Activated CD4-positive, alpha-beta T cell treated with anti-CD3 and anti-CD28 coated beads, Interleukin-2, amount 50 U/mL, for 24 hours (primary cell): ENCODE measurements around the gene ZNF775.
"Not testable (repeated sequence)": the region's sequence is repeated elsewhere in the genome, so short reads cannot be mapped to it uniquely, and the experiment has no call there.

Experiments used
- DNase-seq, 2 donors: peaks; one replicate each; pipeline ENCODE4 v3.0.0-alpha.2; 2020; ENCODE audit warnings: low read depth in 1 of 2, low spot score in 1 of 2

The ZNF775 gene

DNA sequence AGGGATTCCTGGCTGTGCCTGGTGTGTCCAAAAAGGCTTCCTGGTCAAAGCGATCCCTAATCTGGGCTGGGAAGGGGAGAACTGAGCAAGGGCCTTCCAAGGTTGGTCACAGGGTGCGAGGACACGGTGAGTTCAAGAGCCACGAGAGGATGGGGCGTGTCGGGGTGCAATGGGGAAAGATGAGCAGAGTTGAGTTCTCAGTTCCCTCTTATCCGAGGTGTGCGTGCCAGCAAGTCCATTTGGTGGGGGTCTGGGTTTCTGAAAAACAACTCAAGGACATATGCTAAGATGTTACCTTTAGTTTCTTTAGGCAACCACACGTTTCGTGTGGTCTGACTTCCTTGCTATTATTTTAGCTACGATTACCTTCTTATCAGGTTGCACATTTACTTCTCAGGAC lies 1.3 kb downstream of the ZNF775 start:
- no peak for DNase-seq

GRCh38 chr7:150381096-150381495 lies 2.0 kb downstream of the ZNF775 start:
- no peak for DNase-seq

DNA sequence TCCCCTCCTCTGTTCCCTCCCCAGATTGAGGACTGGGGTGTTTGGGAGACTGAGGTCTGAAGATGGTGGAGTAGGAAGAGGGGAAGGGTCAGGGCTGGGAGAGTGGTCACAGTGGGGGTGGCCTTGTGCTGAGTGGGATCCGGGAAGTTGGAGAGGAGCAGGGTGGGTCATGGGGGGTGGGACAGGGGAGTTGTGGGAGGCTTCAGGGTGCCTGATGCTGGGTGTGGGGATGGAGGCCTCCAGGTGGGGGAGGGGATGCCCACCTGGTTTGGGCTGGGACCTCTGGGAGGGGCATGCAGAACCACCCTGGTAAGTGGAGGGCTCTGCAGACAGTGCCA lies 2.6 kb downstream of the ZNF775 start:
- DNase-seq = no peak

DNA sequence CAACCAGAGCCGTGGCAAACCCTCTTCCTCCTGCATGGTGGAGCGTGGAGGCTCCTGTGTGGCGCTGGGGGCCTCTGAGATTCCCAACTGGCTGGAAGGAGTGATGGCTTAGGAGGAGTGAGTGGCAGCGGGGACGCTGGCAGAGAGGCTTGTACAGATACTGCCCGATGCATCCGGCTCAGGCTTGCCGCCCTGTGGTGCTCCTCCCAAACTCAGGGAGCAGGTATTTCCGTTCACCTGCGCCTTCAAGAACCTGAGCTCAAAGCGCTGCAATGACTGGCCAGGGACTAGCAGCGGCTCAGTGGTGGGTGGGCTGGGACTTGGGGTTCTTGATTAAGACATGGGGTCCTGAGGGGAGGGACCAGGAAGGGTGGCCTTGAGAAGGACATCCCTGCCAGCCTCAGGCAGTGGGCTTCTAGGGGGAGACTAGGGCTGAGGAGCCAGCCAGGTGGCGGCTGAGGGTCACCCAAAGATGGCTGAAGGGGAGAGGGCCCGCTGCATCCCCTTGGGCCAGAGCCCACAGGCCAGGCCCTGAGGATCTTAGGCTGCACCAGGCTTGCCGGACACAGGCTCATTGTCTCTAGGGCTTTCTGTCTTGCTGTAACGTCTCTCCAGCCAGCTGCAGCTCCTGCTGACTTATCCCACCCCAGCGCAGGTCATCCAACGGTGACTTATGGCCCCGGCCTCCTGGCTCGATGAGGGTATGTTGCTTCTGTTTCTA lies 3.2 kb downstream of the ZNF775 start:
- no peak for DNase-seq

DNA sequence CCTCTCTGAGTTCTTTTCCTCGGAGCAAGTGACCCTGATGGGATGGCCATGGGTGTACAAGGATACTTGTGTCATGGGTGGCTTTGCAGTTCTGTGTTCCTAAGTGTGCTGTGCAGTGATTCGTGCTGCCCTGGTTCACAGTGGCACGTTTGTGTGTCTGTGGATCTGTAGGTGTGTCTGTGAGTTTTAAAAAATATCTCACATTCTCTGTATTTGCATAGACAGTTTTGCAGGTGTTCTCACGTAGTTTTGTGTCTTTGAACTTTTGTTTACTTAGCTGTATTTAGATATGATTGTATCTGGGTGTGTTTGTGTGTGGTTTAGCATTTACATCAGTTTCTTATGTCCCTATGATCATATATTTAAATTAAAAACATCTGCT lies 3.7 kb downstream of the ZNF775 start:
- DNase-seq = no peak

DNA sequence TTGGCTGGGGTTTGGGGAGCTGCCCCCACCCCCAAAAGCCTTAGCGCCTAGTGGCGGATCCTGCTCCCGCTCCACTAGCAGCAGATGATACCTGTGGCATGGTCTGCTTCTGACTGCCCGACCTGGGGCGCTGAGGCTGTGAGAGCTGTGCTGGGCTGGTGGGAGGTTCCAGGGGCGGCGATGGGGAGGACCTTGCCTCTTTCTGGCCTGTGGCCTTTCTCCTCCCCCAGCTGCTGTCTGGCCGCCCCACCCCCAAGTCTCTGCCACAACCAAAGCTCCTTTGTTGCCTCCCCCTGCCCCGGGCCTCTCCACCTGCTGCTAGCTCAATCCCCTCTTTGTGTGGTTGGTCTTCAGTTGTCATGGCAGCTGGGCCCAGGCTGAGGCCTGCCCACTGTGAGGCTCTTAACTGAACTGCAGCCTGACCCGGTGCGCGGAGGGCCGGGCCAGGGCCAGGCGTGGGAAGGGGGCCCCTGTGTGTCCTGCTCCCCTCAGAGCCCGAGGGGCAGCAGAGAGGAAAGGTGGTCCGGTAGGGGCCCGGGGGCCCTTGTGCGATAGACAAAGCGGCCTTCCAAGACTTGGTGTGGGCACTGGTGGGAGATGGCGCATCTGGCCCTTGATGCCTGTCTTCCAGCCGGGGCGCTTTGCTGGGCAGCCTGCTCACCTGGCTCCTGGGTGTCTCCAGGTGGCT lies 4.7 kb downstream of the ZNF775 start:
- no peak for DNase-seq

DNA sequence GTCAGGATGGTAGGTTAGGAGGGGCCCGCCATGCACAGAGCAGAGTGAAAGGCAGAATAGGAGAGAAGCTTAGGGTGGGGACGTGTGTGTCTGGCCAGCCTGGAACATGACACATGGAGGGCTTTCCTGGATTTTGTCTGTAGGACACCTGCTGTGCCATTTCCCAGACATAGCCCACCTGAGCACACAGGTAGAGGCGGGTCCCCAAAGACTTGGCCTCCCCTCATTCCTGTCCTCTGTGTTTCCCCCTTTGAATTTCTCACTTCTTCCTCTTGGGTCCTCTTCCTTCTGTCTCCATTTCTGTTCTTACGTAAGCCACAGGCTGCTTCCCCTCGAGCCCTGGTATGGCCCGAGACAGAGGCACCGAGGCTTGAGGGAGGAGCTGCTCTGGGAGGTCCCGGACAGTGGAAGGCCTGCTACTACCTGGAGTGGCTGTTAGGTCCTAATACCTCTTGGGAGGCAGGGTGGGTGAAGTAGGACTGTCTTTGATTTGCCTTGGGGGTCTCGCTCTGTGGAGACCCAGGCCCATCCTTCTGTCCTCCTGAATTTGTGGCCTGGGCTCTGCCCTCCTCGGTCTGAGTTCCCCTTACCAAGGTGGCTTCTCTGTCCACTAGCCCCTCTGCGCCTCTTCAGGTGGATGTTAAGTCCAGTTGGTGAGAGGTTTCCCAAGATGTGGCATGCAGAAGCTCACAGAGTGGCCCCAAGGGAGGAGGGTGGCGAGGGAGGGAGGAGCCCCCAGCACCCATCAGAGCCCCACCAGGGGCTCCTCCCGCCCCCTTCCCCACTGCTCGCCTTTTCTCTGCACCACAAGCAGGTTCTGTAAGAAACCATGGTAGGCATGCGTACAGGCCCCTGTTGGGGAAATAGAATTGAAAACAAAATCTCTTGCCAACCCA lies 5.5 kb downstream of the ZNF775 start:
- no peak for DNase-seq

GRCh38 chr7:150385302-150385723 lies 6.2 kb downstream of the ZNF775 start:
- DNase-seq = no peak

- DNase-seq = not testable (repeated sequence)
These were observed 6.8 kb downstream of the ZNF775 start for GRCh38 chr7:150385884-150386283.

DNA sequence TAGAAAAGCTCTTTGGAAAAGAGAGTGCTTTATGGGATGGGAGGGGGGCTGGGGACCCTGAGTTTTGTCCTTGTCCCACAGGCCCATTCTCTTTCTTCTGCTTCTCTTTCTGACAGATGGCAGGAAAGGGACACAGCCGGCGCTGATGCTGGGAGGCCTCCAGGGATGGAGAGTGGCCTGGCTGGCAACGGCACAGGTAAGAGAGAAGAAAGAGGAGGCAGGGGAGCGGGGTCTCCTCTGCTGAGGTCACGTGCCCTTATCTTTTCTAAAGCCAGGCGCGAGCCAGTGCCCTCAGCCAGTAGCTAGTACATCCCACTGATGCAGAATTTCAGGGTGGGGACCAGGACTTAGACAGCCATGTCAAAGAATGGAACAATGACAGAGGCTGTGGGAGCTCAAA lies 9.2 kb downstream of the ZNF775 start:
- no peak for DNase-seq

DNA sequence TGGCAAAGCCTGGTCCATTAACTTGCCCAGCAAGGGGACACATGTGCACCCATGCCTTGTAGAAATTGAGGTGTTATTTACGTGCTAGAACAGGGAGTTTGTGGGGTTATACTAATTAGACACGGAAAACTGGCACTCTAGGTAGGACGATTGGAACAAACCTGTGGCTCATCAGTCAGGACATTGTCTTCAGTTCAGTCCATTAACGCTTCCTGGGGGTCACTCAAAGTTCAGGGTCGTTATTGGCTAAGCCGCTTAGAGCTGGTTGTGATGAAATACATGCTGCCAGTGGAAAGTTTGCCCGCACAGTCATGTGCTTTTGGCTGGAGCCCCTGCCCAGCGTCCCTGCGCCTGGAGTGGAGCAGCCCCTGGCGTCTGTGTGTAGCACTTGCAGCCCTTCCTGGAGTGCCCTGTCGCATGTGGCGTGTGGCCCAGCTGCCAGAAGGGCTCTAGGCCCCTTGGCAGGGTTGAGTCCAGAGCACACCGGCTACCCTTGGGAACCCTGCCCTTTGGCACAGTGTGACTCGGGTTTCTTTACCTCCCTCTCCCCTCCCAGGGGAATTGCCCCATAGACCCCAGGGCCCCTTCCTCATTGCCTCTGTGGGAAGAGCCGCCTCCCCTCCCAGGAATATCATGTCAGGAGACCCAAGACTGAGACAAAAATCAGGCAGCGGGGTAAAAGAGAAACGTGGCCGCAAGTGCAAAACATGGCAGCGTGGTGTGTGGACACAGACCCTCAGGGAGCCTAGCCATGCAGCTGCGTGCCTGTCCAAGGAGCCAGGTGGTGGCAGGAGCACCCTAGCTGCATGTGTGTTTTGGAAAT lies 9.8 kb downstream of the ZNF775 start:
- no peak for DNase-seq

DNA sequence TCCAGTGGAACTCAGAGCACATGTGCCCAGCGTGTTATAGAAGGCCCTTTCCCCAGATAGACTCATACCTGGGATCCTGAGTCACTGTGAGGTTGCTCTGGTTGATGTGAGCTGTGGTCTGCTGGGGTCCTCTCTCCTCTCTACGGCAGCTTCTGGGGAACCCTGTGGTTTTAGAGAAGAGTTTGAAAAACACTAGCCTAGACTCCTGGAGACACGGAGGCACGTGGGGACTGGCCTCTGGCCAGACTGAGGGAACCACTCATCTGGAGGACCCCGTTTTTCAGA lies 10.3 kb downstream of the ZNF775 start:
- no peak for DNase-seq

DNA sequence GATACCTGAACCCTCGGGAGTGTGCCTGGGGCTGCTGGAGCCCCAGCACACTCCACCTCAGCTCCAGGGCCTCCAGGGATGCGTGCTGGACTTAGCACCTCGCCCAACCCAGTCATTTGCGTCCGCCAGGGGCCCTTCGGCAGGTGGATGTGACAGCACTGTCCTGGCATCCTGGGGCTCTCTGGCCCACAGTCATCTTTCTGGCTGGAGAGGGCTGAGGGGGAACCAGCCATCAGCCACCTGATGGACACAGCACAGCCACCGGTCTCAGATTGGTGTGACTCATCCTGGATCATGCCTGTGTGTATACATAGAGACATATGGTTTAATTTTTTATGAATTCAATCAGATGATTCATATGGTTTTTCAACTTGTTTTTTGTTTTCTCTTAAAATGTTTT lies 11.1 kb downstream of the ZNF775 start:
- no peak for DNase-seq

GRCh38 chr7:150393325-150393724 lies 14.2 kb downstream of the ZNF775 start:
- DNase-seq = no peak

DNA sequence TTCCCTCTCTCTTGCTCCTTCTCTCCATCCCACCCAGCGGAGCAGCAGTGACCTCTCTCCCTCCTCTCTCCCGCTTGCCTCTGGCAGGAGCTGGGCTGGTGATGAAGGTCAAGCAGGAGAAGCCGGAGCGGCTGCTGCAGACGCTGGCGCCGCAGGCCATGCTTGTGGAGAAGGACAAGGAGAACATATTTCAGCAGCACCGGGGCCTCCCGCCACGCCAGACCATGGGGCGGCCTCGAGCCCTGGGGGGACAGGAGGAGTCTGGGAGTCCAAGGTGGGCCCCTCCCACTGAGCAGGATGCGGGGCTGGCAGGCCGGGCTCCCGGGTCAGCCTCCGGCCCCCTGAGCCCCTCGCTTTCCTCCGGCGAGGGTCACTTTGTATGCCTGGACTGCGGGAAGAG lies 17.3 kb downstream of the ZNF775 start:
- DNase-seq = no peak

GRCh38 chr7:150396851-150397260 lies 17.7 kb downstream of the ZNF775 start:
- no peak for DNase-seq

- no peak for DNase-seq
These were observed 18.4 kb downstream of the ZNF775 start for GRCh38 chr7:150397346-150398107.

DNA sequence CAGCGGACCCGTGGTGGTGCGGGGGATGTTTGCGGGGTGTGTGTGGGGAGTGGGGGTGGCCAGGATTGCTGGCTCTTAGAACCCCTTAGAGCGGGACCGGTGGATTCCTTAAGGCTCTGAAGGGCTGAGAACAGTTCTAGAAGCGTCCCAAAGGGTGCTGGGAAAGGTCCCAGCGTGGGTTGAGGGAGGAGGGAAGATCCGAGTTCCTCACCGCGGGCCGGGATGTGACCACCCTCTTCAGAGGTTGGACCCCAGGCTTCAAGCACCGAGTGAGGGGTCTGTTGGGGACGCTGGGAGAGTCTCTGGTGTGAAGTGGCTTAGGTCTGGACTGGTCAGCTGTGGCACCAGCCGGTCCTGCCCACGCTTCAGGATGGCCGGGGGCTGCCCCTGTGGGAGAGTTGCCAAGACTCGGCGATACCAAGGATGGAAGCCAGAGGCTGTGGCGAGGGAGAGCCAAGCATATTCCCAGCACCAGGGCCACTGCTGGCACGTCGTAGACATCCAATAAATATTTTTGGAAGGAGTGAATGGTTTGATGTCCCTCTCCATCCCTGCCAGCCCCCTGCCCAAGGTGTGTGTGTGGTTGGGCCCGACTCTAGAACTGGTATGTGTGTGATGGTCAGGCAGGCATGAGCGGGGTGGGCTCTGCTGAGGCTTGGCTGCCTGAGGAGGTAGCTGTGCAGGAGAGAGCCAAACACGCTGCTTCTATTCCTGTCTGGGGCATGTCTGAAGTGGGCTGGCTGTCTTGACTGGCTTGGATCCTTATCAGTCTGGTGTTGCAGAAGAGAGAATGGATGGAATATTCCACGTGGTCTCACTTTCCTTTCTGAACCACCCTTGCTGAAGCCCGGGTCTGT lies 19.2 kb downstream of the ZNF775 start:
- DNase-seq = no peak

DNA sequence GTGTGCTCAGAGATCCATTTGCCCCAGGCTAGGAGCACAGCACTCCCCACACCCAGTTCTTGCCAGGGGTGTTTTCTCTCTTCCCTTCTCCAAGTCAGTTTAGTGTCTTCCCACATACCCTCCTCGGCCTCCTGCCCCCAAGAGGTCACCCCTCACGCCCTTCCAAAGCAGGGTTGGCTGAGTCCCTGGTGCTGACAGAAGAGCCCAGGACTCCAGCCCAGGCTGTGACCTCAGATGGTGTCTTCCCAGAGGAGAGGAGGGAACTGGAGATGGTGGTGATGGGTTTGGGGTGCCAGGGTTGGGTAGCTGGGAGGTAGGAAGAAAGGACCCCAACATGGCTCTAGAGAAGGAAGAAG lies 19.8 kb downstream of the ZNF775 start:
- no peak for DNase-seq
